ENCODE data around the gene EEFSEC.
A peak's percentile ranks its signal among the peaks of the same experiment; 100 is the strongest.

The EEFSEC gene

GRCh38 chr3:128281056-128281455, 127.8 kb downstream of the EEFSEC start:
- no peak for DNase-seq (ENCODE audit: low spot score)
- Histone ChIP-seq H4K91ac (ENCODE audit: low read depth, low read length, poor library complexity) (no peak overlapping the region), H3K4me2 (ENCODE audit: insufficient read depth, low read length, poor library complexity, severe bottlenecking) (no peak overlapping the region), H3K36me3 (replicated peaks in 1 of 2; ENCODE audit: control insufficient read depth in 2 of 2, insufficient read depth in 2 of 2, low read length in 2 of 2) (no peaks in the 10 kb centered on the region), H3K27me3 (ENCODE audit: control insufficient read depth in 3 of 3, insufficient read depth in 3 of 3, low read depth in 1 of 3, low read length in 3 of 3) (no peaks in the 10 kb centered on the region), H2AFZ (ENCODE audit: low read length) (peak overlapping the region; percentile 60), H2AK5ac (ENCODE audit: low read depth, low read length) (peak overlapping the region; percentile 23), H3K14ac (ENCODE audit: low read length) (no peak overlapping the region), H3K4me1 (ENCODE audit: control insufficient read depth in 2 of 2, insufficient read depth in 1 of 2, low read depth in 1 of 2, low read length in 2 of 2) (peaks cover 22 to 37% of the 10 kb centered on the region in 2 donors), H3K9ac (ENCODE audit: low read depth, low read length, poor library complexity) (no peak overlapping the region), H3K18ac (ENCODE audit: low read length) (peak overlapping the region; percentile 13), H3K9me3 (replicated peaks in 1 of 2; ENCODE audit: control insufficient read depth in 2 of 2, insufficient read depth in 1 of 2, low read depth in 1 of 2, low read length in 2 of 2) (no peaks in the 10 kb centered on the region), H3K4me3 (ENCODE audit: low read length in 2 of 2) (no peak overlapping the region), H3K27ac (replicated peaks; ENCODE audit: low read length) (no peak overlapping the region), H2BK15ac (ENCODE audit: low read length) (no peak overlapping the region), H2BK120ac (ENCODE audit: low read depth, low read length) (no peak overlapping the region), H4K8ac (ENCODE audit: low read depth, low read length) (no peak overlapping the region), H3K4ac (ENCODE audit: low read length) (no peak overlapping the region), H3K23ac (ENCODE audit: low read depth, low read length, poor library complexity) (no peak overlapping the region), H2BK5ac (ENCODE audit: low read length) (no peak overlapping the region), H3K79me1 (ENCODE audit: low read depth, low read length) (no peaks in the 10 kb centered on the region), H2BK12ac (ENCODE audit: low read length) (no peak overlapping the region)
- WGBS, 2 donors (ENCODE audit: extremely low coverage in 2 of 2, insufficient read length in 2 of 2, insufficient replicate concordance in 1 of 2), result no CpG with 5 or more reads among the region's 2 CpGs

DNA sequence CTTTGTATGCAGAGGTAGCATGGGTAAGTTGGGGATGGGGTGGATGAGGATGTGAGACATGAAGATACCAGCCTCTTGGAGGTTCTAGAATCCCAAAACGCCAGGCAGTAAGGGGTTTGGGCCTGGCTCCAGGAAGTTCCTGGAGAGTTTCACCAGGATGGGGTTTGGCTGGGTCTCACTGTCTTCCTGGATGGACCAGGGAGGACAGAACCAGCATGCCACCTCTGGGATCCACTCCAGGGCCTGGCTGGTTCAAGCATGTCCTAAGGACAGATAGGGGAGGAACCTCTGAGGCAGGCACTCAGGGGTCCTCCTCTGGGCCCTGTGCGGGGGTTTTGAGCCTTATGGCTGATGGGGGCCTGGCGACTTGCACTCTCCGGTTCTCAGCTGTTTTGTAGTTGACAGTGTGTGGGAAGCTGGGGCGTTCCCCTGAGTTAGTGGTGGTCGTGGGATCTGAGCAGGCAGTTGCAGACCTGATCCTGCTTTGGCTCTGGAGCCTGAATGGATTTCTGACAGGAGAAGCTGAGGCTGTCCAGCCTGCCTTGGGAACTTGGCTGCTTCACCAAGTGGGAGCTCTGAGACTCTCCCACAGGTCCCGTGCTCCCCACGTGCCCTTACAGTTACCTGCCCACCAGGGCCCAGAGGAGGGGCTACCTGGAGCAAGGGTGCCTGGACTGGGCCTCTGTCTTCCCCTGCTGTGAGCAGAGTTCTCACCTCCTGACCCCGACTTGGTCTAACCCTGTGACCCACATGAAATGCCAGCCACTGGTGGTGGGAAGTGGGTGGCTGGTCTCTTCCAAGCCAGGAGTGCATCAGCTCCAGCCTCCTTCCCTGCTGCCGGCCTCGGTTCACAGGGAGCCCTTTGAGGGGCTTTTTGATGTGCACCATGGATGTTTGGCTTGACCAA, 128.4 kb downstream of the EEFSEC start:
- peak overlapping the region; percentile 47 for H2BK15ac ChIP-seq (ENCODE audit: low read length)
- H4K91ac ChIP-seq (ENCODE audit: low read depth, low read length, poor library complexity), result no peak overlapping the region
- H2BK12ac ChIP-seq (ENCODE audit: low read length), result no peak overlapping the region
- H3K14ac ChIP-seq (ENCODE audit: low read length), result no peak overlapping the region
- peak overlapping the region; percentile 23 for H2AK5ac ChIP-seq (ENCODE audit: low read depth, low read length)
- peak overlapping the region; percentile 39 for H3K18ac ChIP-seq (ENCODE audit: low read length)
- H2AFZ ChIP-seq (ENCODE audit: low read length), result no peak overlapping the region
- no peak overlapping the region for H2BK120ac ChIP-seq (ENCODE audit: low read depth, low read length)
- H3K9me3 ChIP-seq (replicated peaks in 1 of 2; ENCODE audit: control insufficient read depth in 2 of 2, insufficient read depth in 1 of 2, low read depth in 1 of 2, low read length in 2 of 2), result no peaks in the 10 kb centered on the region
- H3K23ac ChIP-seq (ENCODE audit: low read depth, low read length, poor library complexity), result no peak overlapping the region
- no peaks in the 10 kb centered on the region for H3K36me3 ChIP-seq (replicated peaks in 1 of 2; ENCODE audit: control insufficient read depth in 2 of 2, insufficient read depth in 2 of 2, low read length in 2 of 2)
- no peak for DNase-seq (ENCODE audit: low spot score)
- no peak overlapping the region for H3K27ac ChIP-seq (replicated peaks; ENCODE audit: low read length)
- H3K9ac ChIP-seq (ENCODE audit: low read depth, low read length, poor library complexity), result no peak overlapping the region
- H3K4me1 ChIP-seq (ENCODE audit: control insufficient read depth in 2 of 2, insufficient read depth in 1 of 2, low read depth in 1 of 2, low read length in 2 of 2), result peaks cover 22 to 37% of the 10 kb centered on the region in 2 donors
- H3K4me3 ChIP-seq (ENCODE audit: low read length in 2 of 2), result no peak overlapping the region
- H3K4me2 ChIP-seq (ENCODE audit: insufficient read depth, low read length, poor library complexity, severe bottlenecking), result no peak overlapping the region
- H4K8ac ChIP-seq (ENCODE audit: low read depth, low read length), result no peak overlapping the region
- no peaks in the 10 kb centered on the region for H3K27me3 ChIP-seq (ENCODE audit: control insufficient read depth in 3 of 3, insufficient read depth in 3 of 3, low read depth in 1 of 3, low read length in 3 of 3)
- no peaks in the 10 kb centered on the region for H3K79me1 ChIP-seq (ENCODE audit: low read depth, low read length)
- H2BK5ac ChIP-seq (ENCODE audit: low read length), result no peak overlapping the region
- WGBS, 2 donors (ENCODE audit: extremely low coverage in 2 of 2, insufficient read length in 2 of 2, insufficient replicate concordance in 1 of 2), result no CpG with 5 or more reads among the region's 11 CpGs
- no peak overlapping the region for H3K4ac ChIP-seq (ENCODE audit: low read length)

- H3K4ac ChIP-seq (ENCODE audit: low read length), result no peak overlapping the region
- no peak overlapping the region for H2AFZ ChIP-seq (ENCODE audit: low read length)
- H3K4me3 ChIP-seq (ENCODE audit: low read length in 2 of 2), result no peak overlapping the region
- no peak overlapping the region for H2BK15ac ChIP-seq (ENCODE audit: low read length)
- H2BK120ac ChIP-seq (ENCODE audit: low read depth, low read length), result no peak overlapping the region
- no peak overlapping the region for H3K23ac ChIP-seq (ENCODE audit: low read depth, low read length, poor library complexity)
- H2BK5ac ChIP-seq (ENCODE audit: low read length), result no peak overlapping the region
- H3K27me3 ChIP-seq (ENCODE audit: control insufficient read depth in 3 of 3, insufficient read depth in 3 of 3, low read depth in 1 of 3, low read length in 3 of 3), result no peaks in the 10 kb centered on the region
- no peaks in the 10 kb centered on the region for H3K36me3 ChIP-seq (replicated peaks in 1 of 2; ENCODE audit: control insufficient read depth in 2 of 2, insufficient read depth in 2 of 2, low read length in 2 of 2)
- H4K91ac ChIP-seq (ENCODE audit: low read depth, low read length, poor library complexity), result no peak overlapping the region
- H3K79me1 ChIP-seq (ENCODE audit: low read depth, low read length), result no peaks in the 10 kb centered on the region
- no peak overlapping the region for H3K27ac ChIP-seq (replicated peaks; ENCODE audit: low read length)
- no peak overlapping the region for H3K14ac ChIP-seq (ENCODE audit: low read length)
- no peak for DNase-seq (ENCODE audit: low spot score)
- no peak overlapping the region for H2BK12ac ChIP-seq (ENCODE audit: low read length)
- no peak overlapping the region for H3K4me2 ChIP-seq (ENCODE audit: insufficient read depth, low read length, poor library complexity, severe bottlenecking)
- H3K9me3 ChIP-seq (replicated peaks in 1 of 2; ENCODE audit: control insufficient read depth in 2 of 2, insufficient read depth in 1 of 2, low read depth in 1 of 2, low read length in 2 of 2), result no peaks in the 10 kb centered on the region
- no CpG with 5 or more reads among the region's 16 CpGs for WGBS, 2 donors (ENCODE audit: extremely low coverage in 2 of 2, insufficient read length in 2 of 2, insufficient replicate concordance in 1 of 2)
- no peak overlapping the region for H3K18ac ChIP-seq (ENCODE audit: low read length)
- peaks cover 20 to 37% of the 10 kb centered on the region in 2 donors for H3K4me1 ChIP-seq (ENCODE audit: control insufficient read depth in 2 of 2, insufficient read depth in 1 of 2, low read depth in 1 of 2, low read length in 2 of 2)
- no peak overlapping the region for H4K8ac ChIP-seq (ENCODE audit: low read depth, low read length)
- H2AK5ac ChIP-seq (ENCODE audit: low read depth, low read length), result no peak overlapping the region
- no peak overlapping the region for H3K9ac ChIP-seq (ENCODE audit: low read depth, low read length, poor library complexity)
Observed at GRCh38 chr3:128282380-128283196, 129.3 kb downstream of the EEFSEC start.

DNA sequence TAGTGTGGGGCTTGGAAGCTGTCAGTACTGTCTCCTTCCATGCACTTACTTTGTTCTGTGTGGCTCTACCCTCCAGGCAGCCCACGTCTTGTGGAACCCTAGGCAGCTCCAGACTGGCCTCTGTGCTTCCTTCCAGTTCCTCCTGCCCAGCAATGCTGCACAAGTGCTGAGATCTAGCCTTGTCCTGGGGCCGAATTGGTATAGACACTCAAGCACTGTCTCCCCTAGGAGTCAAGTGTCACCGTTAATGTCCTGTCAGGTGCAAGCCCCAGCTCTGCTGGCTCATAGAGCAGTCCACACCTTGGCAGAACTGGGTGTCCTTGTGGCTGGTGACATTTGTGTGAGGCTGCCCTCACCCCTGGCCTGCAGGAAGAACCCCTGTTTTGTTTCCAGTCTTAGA, 130.1 kb downstream of the EEFSEC start:
- Histone ChIP-seq H2BK12ac (ENCODE audit: low read length) (no peak overlapping the region), H3K4me1 (ENCODE audit: control insufficient read depth in 2 of 2, insufficient read depth in 1 of 2, low read depth in 1 of 2, low read length in 2 of 2) (peaks cover 18 to 37% of the 10 kb centered on the region in 2 donors), H2AFZ (ENCODE audit: low read length) (no peak overlapping the region), H2AK5ac (ENCODE audit: low read depth, low read length) (no peak overlapping the region), H4K8ac (ENCODE audit: low read depth, low read length) (no peak overlapping the region), H4K91ac (ENCODE audit: low read depth, low read length, poor library complexity) (no peak overlapping the region), H3K23ac (ENCODE audit: low read depth, low read length, poor library complexity) (no peak overlapping the region), H3K9ac (ENCODE audit: low read depth, low read length, poor library complexity) (no peak overlapping the region), H3K27ac (replicated peaks; ENCODE audit: low read length) (no peak overlapping the region), H3K4me2 (ENCODE audit: insufficient read depth, low read length, poor library complexity, severe bottlenecking) (no peak overlapping the region), H2BK5ac (ENCODE audit: low read length) (no peak overlapping the region), H3K18ac (ENCODE audit: low read length) (no peak overlapping the region), H2BK120ac (ENCODE audit: low read depth, low read length) (no peak overlapping the region), H3K9me3 (replicated peaks in 1 of 2; ENCODE audit: control insufficient read depth in 2 of 2, insufficient read depth in 1 of 2, low read depth in 1 of 2, low read length in 2 of 2) (no peaks in the 10 kb centered on the region), H3K4me3 (ENCODE audit: low read length in 2 of 2) (no peak overlapping the region), H3K14ac (ENCODE audit: low read length) (no peak overlapping the region), H3K4ac (ENCODE audit: low read length) (no peak overlapping the region), H3K36me3 (replicated peaks in 1 of 2; ENCODE audit: control insufficient read depth in 2 of 2, insufficient read depth in 2 of 2, low read length in 2 of 2) (no peaks in the 10 kb centered on the region), H3K79me1 (ENCODE audit: low read depth, low read length) (no peaks in the 10 kb centered on the region), H2BK15ac (ENCODE audit: low read length) (no peak overlapping the region), H3K27me3 (ENCODE audit: control insufficient read depth in 3 of 3, insufficient read depth in 3 of 3, low read depth in 1 of 3, low read length in 3 of 3) (no peaks in the 10 kb centered on the region)
- DNase-seq (ENCODE audit: low spot score), result no peak
- WGBS, 2 donors (ENCODE audit: extremely low coverage in 2 of 2, insufficient read length in 2 of 2, insufficient replicate concordance in 1 of 2), result no CpG with 5 or more reads among the region's 3 CpGs
